Ovary (tissue), 9 donors: ENCODE measurements around the gene RAB27A. TPM values are rescaled to one million over a fixed set of nuclear protein-coding genes. Genes with fewer than 3 reads are reported as not detected.

Experiments
- DNase-seq, 5 donors: peaks; one replicate each; pipeline ENCODE4 v3.0.0-alpha.2; 2019 to 2020
- H3K27ac ChIP-seq, 2 donors: fragments of 200-600 bp; one replicate each; pipeline versions ENCODE4 v1.5.1 to v1.8.0; 2019 to 2022
- H3K27me3 ChIP-seq: fragments of 200-600 bp; one replicate; pipeline ENCODE4 v1.8.0; 2022
- H3K36me3 ChIP-seq: fragments of 200-600 bp; sonication (generic); one replicate; pipeline ENCODE4 v1.5.1; 2019
- H3K4me1 ChIP-seq: one replicate; pipeline ENCODE4 v1.8.1; 2013; ENCODE audit warnings: mild to moderate bottlenecking, moderate library complexity; ENCODE audit not compliant: insufficient read depth
- H3K4me3 ChIP-seq: fragments of 200-600 bp; sonication (generic); one replicate; pipeline ENCODE4 v1.5.1; 2017
- H3K9me3 ChIP-seq, 2 donors: fragments of 200-600 bp in 1 of 2; sonication (generic) in 1 of 2; one replicate each; pipeline versions ENCODE4 v1.5.1 to v1.8.1; 2013 to 2019; ENCODE audit warnings: mild to moderate bottlenecking in 1 of 2, moderate library complexity in 1 of 2
- CTCF ChIP-seq, 3 donors: fragments of 450-650 bp in 2 of 3; fragments of 200-600 bp in 1 of 3; IDR thresholded peaks; one replicate each; pipeline versions ENCODE4 v1.5.1 to v1.8.0; 2016 to 2022; ENCODE audit warnings: antibody characterized with exemption in 3 of 3, mild to moderate bottlenecking in 1 of 3
- EP300 ChIP-seq: sonication (generic); formaldehyde crosslinking; IDR thresholded peaks from one replicate; pipeline ENCODE4 v1.6.1; 2017; ENCODE audit warnings: antibody characterized with exemption
- POLR2A ChIP-seq: fragments of 450-650 bp; IDR thresholded peaks from one replicate; pipeline ENCODE4 v1.6.1; 2017; ENCODE audit warnings: antibody characterized with exemption, mild to moderate bottlenecking, moderate library complexity
- WGBS, 3 donors: extraction: QIAGEN DNeasy Blood & Tissue Kit in 1 of 3; methylation state at CpG; one replicate each; pipeline versions ENCODE4 v1.1.5 to v1.1.7; 2013 to 2017; 5-methylcytosine and 5-hydroxymethylcytosine counted together
- intact Hi-C, 4 donors: fragments of 100-400 bp; cut with DNase I; formaldehyde crosslinking; loops; one replicate each; pipeline versions ENCODE4 v1.11.0 to v1.15.1; 2022 to 2023
- polyA plus RNA-seq, 2 donors: library from polyadenylated mRNA; stranded (reverse); fragments of 200-250 nt in 1 of 2; fragments of 350-450 nt in 1 of 2; fragmentation: Illumina TruSeq in 1 of 2; extraction: RNeasy Lipid Tissue Mini Kit (QIAGEN cat#74804) in 1 of 2; gene quantifications; one replicate each; pipeline ENCODE4 v1.2.3, GENCODE V29; 2013 to 2014
- total RNA-seq, 7 donors: library from RNA; depleted of rRNA in 2 of 7; stranded (reverse); fragments of >200 nt in 2 of 7; fragmentation: NEBNext Ultra II Directional in 3 of 7; extraction: Animal tissue kit (Norgen Biotek cat#: 25700) in 3 of 7; gene quantifications; one replicate each; pipeline versions ENCODE4 v1.1.0 to v1.2.4, GENCODE V29; 2016 to 2023
- donor health status: DM: no; HTN: no; CAD: no; lungs with moderate emphysema.
- donor health status: DM: no; HTN: no; CAD: no.
- donor health status: Bipolar disorder and iron deficiency.
- donor health status: DM: yes; HTN: yes; CAD: no.
- donor health status: DM: no; HTN: no; CAD: no.
- donor health status: DM: yes; HTN: yes; CAD: no.

Gene RAB27A
- total and polyA plus RNA-seq, 9 donors = 5.8 to 38.0 (median 12.1) TPM

- DNase-seq = no peak
- no peaks in the 10 kb centered on the region for H3K36me3 ChIP-seq
- no peaks in the 10 kb centered on the region for H3K4me1 ChIP-seq
- H3K9me3 ChIP-seq = no peaks in the 10 kb centered on the region
- intact Hi-C loops = no loop called here
- TF ChIP-seq CTCF (IDR thresholded peaks at IDR 0.05) = no peak
- TF ChIP-seq POLR2A = no peak
- TF ChIP-seq EP300 = no peak
- no peaks in the 10 kb centered on the region for H3K27me3 ChIP-seq
- 72 to 85% (median 81%) methylated on average over 5 of the region's 5 CpGs for WGBS, 3 donors
- no peak overlapping the region for H3K4me3 ChIP-seq
- H3K27ac ChIP-seq = no peak overlapping the region
These were observed 13.3 kb downstream of the RAB27A start for GRCh38 chr15:55276324-55276723.

- no peaks in the 10 kb centered on the region for H3K27me3 ChIP-seq
- TF ChIP-seq EP300 (no peak), CTCF (IDR thresholded peaks at IDR 0.05) (no peak), POLR2A (no peak)
- no peaks in the 10 kb centered on the region for H3K4me1 ChIP-seq
- no peaks in the 10 kb centered on the region for H3K9me3 ChIP-seq
- WGBS, 3 donors = 81 to 83% (median 81%) methylated on average over 6 of the region's 6 CpGs
- no peak overlapping the region for H3K4me3 ChIP-seq
- intact Hi-C loops = no loop called here
- no peak for DNase-seq
- no peak overlapping the region for H3K27ac ChIP-seq
- no peaks in the 10 kb centered on the region for H3K36me3 ChIP-seq
These were observed 19.3 kb downstream of the RAB27A start for GRCh38 chr15:55270291-55270690.

GRCh38 chr15:55268176-55268695 lies 21.4 kb downstream of the RAB27A start:
- DNase-seq = no peak
- Histone ChIP-seq H3K9me3 (no peaks in the 10 kb centered on the region), H3K27me3 (no peaks in the 10 kb centered on the region), H3K4me1 (no peaks in the 10 kb centered on the region), H3K27ac (no peak overlapping the region), H3K4me3 (no peak overlapping the region), H3K36me3 (no peaks in the 10 kb centered on the region)
- intact Hi-C loops = no loop called here
- 94 to 96% (median 94%) methylated on average over 2 of the region's 2 CpGs for WGBS, 3 donors
- TF ChIP-seq CTCF (IDR thresholded peaks at IDR 0.05) (no peak), POLR2A (no peak), EP300 (no peak)

GRCh38 chr15:55267401-55268175 lies 22.0 kb downstream of the RAB27A start:
- Histone ChIP-seq H3K9me3 (no peaks in the 10 kb centered on the region), H3K27ac (no peak overlapping the region), H3K36me3 (no peaks in the 10 kb centered on the region), H3K4me3 (no peak overlapping the region), H3K4me1 (no peaks in the 10 kb centered on the region), H3K27me3 (no peaks in the 10 kb centered on the region)
- no peak for DNase-seq
- WGBS, 3 donors = 70 to 79% (median 75%) methylated on average over 10 of the region's 10 CpGs
- intact Hi-C loops = no loop called here
- TF ChIP-seq CTCF (IDR thresholded peaks at IDR 0.05) = no peak
